ENCODE measurements around the gene SASH1.

SASH1 gene

GRCh38 chr6:148465670-148466069, 123.0 kb downstream of the SASH1 start:
- no peak for DNase-seq
- Histone ChIP-seq H3K27ac (peak overlapping the region; percentile 36 to 61), H3K27me3 (no peaks in the 10 kb centered on the region), H3K4me3 (no peak overlapping the region), H3K9me3 (no peaks in the 10 kb centered on the region), H3K36me3 (no peaks in the 10 kb centered on the region), H3K4me1 (peaks cover 0 to 51% (median 21%) of the 10 kb centered on the region in 4 donors)
- intact Hi-C loops (cut with DNase I; ENCODE audit: low total_unique reads): loop anchor here (10.0 kb wide), 2 partner anchors 59 to 121 kb away; partner anchors contain the start of gene SASH1
- no peak for TF ChIP-seq CTCF (IDR thresholded peaks at IDR 0.05)

- Histone ChIP-seq H3K36me3 (no peaks in the 10 kb centered on the region), H3K27ac (peak overlapping the region; percentile 36 to 61), H3K27me3 (no peaks in the 10 kb centered on the region), H3K9me3 (no peaks in the 10 kb centered on the region), H3K4me1 (peaks cover 0 to 53% (median 21%) of the 10 kb centered on the region in 4 donors), H3K4me3 (no peak overlapping the region)
- intact Hi-C loops (cut with DNase I; ENCODE audit: low total_unique reads): loop anchor here (10.0 kb wide), 2 partner anchors 59 to 121 kb away; partner anchors contain the start of gene SASH1
- no peak for DNase-seq
- TF ChIP-seq CTCF (IDR thresholded peaks at IDR 0.05): no peak
Observed at GRCh38 chr6:148466158-148466557, 123.5 kb downstream of the SASH1 start.

- no peak for DNase-seq
- intact Hi-C loops (cut with DNase I; ENCODE audit: low total_unique reads): loop anchor here (10.0 kb wide), 2 partner anchors 57 to 123 kb away; partner anchors contain the start of gene SASH1
- no peaks in the 10 kb centered on the region for H3K27me3 ChIP-seq
- H3K9me3 ChIP-seq: no peaks in the 10 kb centered on the region
- H3K4me3 ChIP-seq: no peak overlapping the region
- H3K4me1 ChIP-seq: peaks cover 0 to 50% (median 21%) of the 10 kb centered on the region in 4 donors
- no peak for TF ChIP-seq CTCF (IDR thresholded peaks at IDR 0.05)
- H3K27ac ChIP-seq: no peak overlapping the region
- peaks cover 0 to 15% (median 0%) of the 10 kb centered on the region in 3 donors for H3K36me3 ChIP-seq
Observed at GRCh38 chr6:148467926-148468325, 125.3 kb downstream of the SASH1 start.

- intact Hi-C loops (cut with DNase I; ENCODE audit: low total_unique reads): no loop called here
- H3K4me1 ChIP-seq: peaks cover 0 to 34% (median 14%) of the 10 kb centered on the region in 4 donors
- DNase-seq: no peak
- no peaks in the 10 kb centered on the region for H3K27me3 ChIP-seq
- no peaks in the 10 kb centered on the region for H3K9me3 ChIP-seq
- no peak for TF ChIP-seq CTCF (IDR thresholded peaks at IDR 0.05)
- peak overlapping the region in 1 of 2 donors; percentile 28 for H3K27ac ChIP-seq
- peaks cover 13 to 37% (median 19%) of the 10 kb centered on the region in 3 donors for H3K36me3 ChIP-seq
- no peak overlapping the region for H3K4me3 ChIP-seq
Observed at GRCh38 chr6:148470156-148470555, 127.5 kb downstream of the SASH1 start.

- no peaks in the 10 kb centered on the region for H3K9me3 ChIP-seq
- DNase-seq: no peak
- peak overlapping the region in 1 of 2 donors; percentile 36 for H3K27ac ChIP-seq
- H3K4me3 ChIP-seq: no peak overlapping the region
- H3K36me3 ChIP-seq: peaks cover 20 to 41% (median 26%) of the 10 kb centered on the region in 3 donors
- peaks cover 0 to 28% (median 7%) of the 10 kb centered on the region in 4 donors for H3K4me1 ChIP-seq
- no peak for TF ChIP-seq CTCF (IDR thresholded peaks at IDR 0.05)
- H3K27me3 ChIP-seq: no peaks in the 10 kb centered on the region
- intact Hi-C loops (cut with DNase I; ENCODE audit: low total_unique reads): no loop called here
Observed at GRCh38 chr6:148470606-148471465, 128.2 kb downstream of the SASH1 start.

Data from tibial artery (tissue), 4 donors.